Activated gamma-delta T cell treated with anti-CD3 and anti-CD28 coated beads, Interleukin-2, amount 50 U/mL, for 16 hours (primary cell): ENCODE results near the gene LINC00305.

Experiments
- DNase-seq: peaks from one replicate; pipeline ENCODE4 v3.0.0-alpha.2; 2020; ENCODE audit warnings: low read depth

The LINC00305 gene

GRCh38 chr18:64031411-64031810, 117.5 kb downstream of the LINC00305 start:
- DNase-seq, result no peak
